Psoas muscle (tissue), 8 donors: Measurements from ENCODE around the gene SPSB1. TPM values are rescaled to one million over a fixed set of nuclear protein-coding genes. Genes with fewer than 3 reads are reported as not detected.

Experiments used
- ATAC-seq, 4 donors: fragments of 200-7000 bp; cut with Tn5 transposase; one replicate each; pipeline ENCODE4 v1.9.1; 2020; ENCODE audit warnings: moderate library complexity in 3 of 4, mild to moderate bottlenecking in 2 of 4
- DNase-seq, 2 donors: peaks; one replicate each; pipeline ENCODE4 v3.0.0-alpha.2; 2020
- H3K27ac ChIP-seq: fragments of 200-600 bp; one replicate; pipeline ENCODE4 v1.8.0; 2022
- H3K27me3 ChIP-seq, 3 donors: fragments of 200-600 bp in 1 of 3; one replicate each; pipeline versions ENCODE4 v1.6.1 to v1.8.0; 2013 to 2022; ENCODE audit warnings: low read length in 2 of 3, mild to moderate bottlenecking in 2 of 3, moderate library complexity in 1 of 3; ENCODE audit not compliant: insufficient read depth in 3 of 3
- H3K36me3 ChIP-seq, 2 donors: fragments of 200-600 bp in 1 of 2; one replicate each; pipeline versions ENCODE4 v1.6.1 to v1.8.0; 2013 to 2022; ENCODE audit warnings: low read depth in 1 of 2, mild to moderate bottlenecking in 1 of 2, moderate library complexity in 1 of 2; ENCODE audit not compliant: insufficient read depth in 1 of 2
- H3K4me1 ChIP-seq: fragments of 200-600 bp; one replicate; pipeline ENCODE4 v1.8.0; 2022
- H3K4me3 ChIP-seq: fragments of 200-600 bp; one replicate; pipeline ENCODE4 v1.8.0; 2022; ENCODE audit warnings: mild to moderate bottlenecking
- H3K9me3 ChIP-seq: fragments of 200-600 bp; one replicate; pipeline ENCODE4 v1.8.0; 2022
- CTCF ChIP-seq: fragments of 200-600 bp; IDR thresholded peaks from one replicate; pipeline ENCODE4 v1.8.0; 2022; ENCODE audit warnings: antibody characterized with exemption
- WGBS, 3 donors: extraction: QIAGEN DNeasy Blood & Tissue Kit; methylation state at CpG; one replicate each; pipeline versions ENCODE4 v1.1.6 to v1.1.7; 2013; 5-methylcytosine and 5-hydroxymethylcytosine counted together
- intact Hi-C, 2 donors: fragments of 100-400 bp; cut with DNase I; formaldehyde crosslinking; loops; one replicate each; pipeline versions ENCODE4 v1.11.0 to v1.14.2; 2022
- polyA plus RNA-seq, 3 donors: library from polyadenylated mRNA; stranded (reverse); fragments of 200-250 nt; gene quantifications; one replicate each; pipeline ENCODE4 v1.2.3, GENCODE V29; 2013
- total RNA-seq, 4 donors: library from RNA; stranded (reverse); fragmentation: NEBNext Ultra II Directional in 2 of 4; extraction: Animal tissue kit (Norgen Biotek cat#: 25700) in 2 of 4; gene quantifications; one replicate each; pipeline versions ENCODE4 v1.2.1 to v1.2.4, GENCODE V29; 2021 to 2023
- donor health status: healthy with polysubstance abuse.
- donor health status: DM: no; HTN: no; CAD: no; lungs with moderate emphysema.
- donor health status: Bipolar disorder and iron deficiency.
- donor health status: healthy.
- donor health status: DM: yes; HTN: yes; CAD: no.
- donor health status: DM: no; HTN: no; CAD: no.
- donor health status: DM: no; HTN: no; CAD: no.
- donor health status: DM: yes; HTN: yes; CAD: no.

SPSB1 gene
- total and polyA plus RNA-seq, 7 donors, result 12.0 to 60.7 (median 31.3) TPM

GRCh38 chr1:9245661-9246060 is 47.0 kb upstream of the SPSB1 start:
- ATAC-seq (no peak), DNase-seq (no peak)
- no peak overlapping the region for H3K4me3 ChIP-seq
- intact Hi-C loops, result no loop called here
- no peaks in the 10 kb centered on the region for H3K27me3 ChIP-seq
- TF ChIP-seq CTCF, result no peak
- peaks cover 0 to 28% of the 10 kb centered on the region in 2 donors for H3K36me3 ChIP-seq
- no peaks in the 10 kb centered on the region for H3K9me3 ChIP-seq
- WGBS, 3 donors, result 90 to 93% (median 90%) methylated on average over 9 of the region's 9 CpGs
- H3K4me1 ChIP-seq, result peaks cover 97% of the 10 kb centered on the region
- H3K27ac ChIP-seq, result peak overlapping the region; percentile 90

GRCh38 chr1:9246215-9246614 is 46.5 kb upstream of the SPSB1 start:
- TF ChIP-seq CTCF, result no peak
- ATAC-seq (no peak), DNase-seq (peak in 1 of 2 donors; percentile 47)
- no peak overlapping the region for H3K4me3 ChIP-seq
- no peaks in the 10 kb centered on the region for H3K9me3 ChIP-seq
- H3K27me3 ChIP-seq, result no peaks in the 10 kb centered on the region
- H3K27ac ChIP-seq, result peak overlapping the region; percentile 90
- WGBS, 3 donors, result 75 to 92% (median 78%) methylated on average over 5 of the region's 5 CpGs
- peaks cover 0 to 28% of the 10 kb centered on the region in 2 donors for H3K36me3 ChIP-seq
- peaks cover 97% of the 10 kb centered on the region for H3K4me1 ChIP-seq
- intact Hi-C loops, result no loop called here

- peak overlapping the region; percentile 36 for H3K4me3 ChIP-seq
- TF ChIP-seq CTCF, result no peak
- peak overlapping the region; percentile 90 for H3K27ac ChIP-seq
Measured at GRCh38 chr1:9246841-9247785, 45.6 kb upstream of the SPSB1 start.

GRCh38 chr1:9247894-9248293 is 44.8 kb upstream of the SPSB1 start:
- peak; percentile 62 to 79 for DNase-seq
- 44 to 60% (median 45%) methylated on average over 18 of the region's 18 CpGs for WGBS, 3 donors
- no peak for TF ChIP-seq CTCF
- peak; percentile 43 to 63 (median 50) for ATAC-seq
- no peaks in the 10 kb centered on the region for H3K9me3 ChIP-seq
- H3K4me3 ChIP-seq, result peak overlapping the region; percentile 36
- intact Hi-C loops, result no loop called here
- H3K27ac ChIP-seq, result peak overlapping the region; percentile 90
- H3K36me3 ChIP-seq, result peaks cover 0 to 28% of the 10 kb centered on the region in 2 donors
- peaks cover 97% of the 10 kb centered on the region for H3K4me1 ChIP-seq
- no peaks in the 10 kb centered on the region for H3K27me3 ChIP-seq

More at GRCh38 chr1:9246841-9247785, 45.6 kb upstream of the SPSB1 start:
- ATAC-seq (peak in 2 of 4 donors; percentile 2 to 3), DNase-seq (peak in 1 of 2 donors; percentile 62)
- H3K9me3 ChIP-seq, result no peaks in the 10 kb centered on the region
- WGBS, 3 donors, result 68 to 88% (median 75%) methylated on average over 36 to 41 of the region's 41 CpGs
- H3K27me3 ChIP-seq, result no peaks in the 10 kb centered on the region
- peaks cover 97% of the 10 kb centered on the region for H3K4me1 ChIP-seq
- peaks cover 0 to 28% of the 10 kb centered on the region in 2 donors for H3K36me3 ChIP-seq
- intact Hi-C loops, result no loop called here
